ENCODE data around the gene LRRTM3. TPM values are rescaled to one million over a fixed set of nuclear protein-coding genes. Genes with fewer than 3 reads are reported as not detected.

LRRTM3 gene
- total RNA-seq, 2 donors from 2014 or later: 0.14 TPM; not detected in 1

DNA sequence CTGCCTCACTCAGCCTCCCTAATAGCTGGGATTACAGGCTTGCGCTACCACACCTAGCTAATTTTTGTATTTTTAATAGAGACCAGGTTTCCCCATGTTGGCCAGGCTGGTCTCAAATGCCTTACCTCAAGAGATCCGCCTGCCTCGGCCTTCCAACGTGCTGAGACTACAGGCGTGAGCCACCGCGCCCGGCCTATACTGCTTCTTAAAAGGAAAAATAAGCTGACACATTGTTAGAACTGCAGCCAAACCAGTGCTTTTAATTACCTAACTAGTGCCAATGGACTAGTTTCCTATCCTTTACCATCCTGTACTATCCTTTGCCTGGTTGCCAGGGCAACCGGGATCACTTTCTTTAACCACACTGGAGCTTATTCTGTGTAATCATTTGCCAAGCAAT lies 108.0 kb downstream of the LRRTM3 start:
- no peaks in the 10 kb centered on the region for H3K36me3 ChIP-seq
- ATAC-seq (ENCODE audit: insufficient number of reproducible peaks, low FRiP score, low read depth): no peak
- no peaks in the 10 kb centered on the region for H3K9me3 ChIP-seq
- TF ChIP-seq, protein P1, sequence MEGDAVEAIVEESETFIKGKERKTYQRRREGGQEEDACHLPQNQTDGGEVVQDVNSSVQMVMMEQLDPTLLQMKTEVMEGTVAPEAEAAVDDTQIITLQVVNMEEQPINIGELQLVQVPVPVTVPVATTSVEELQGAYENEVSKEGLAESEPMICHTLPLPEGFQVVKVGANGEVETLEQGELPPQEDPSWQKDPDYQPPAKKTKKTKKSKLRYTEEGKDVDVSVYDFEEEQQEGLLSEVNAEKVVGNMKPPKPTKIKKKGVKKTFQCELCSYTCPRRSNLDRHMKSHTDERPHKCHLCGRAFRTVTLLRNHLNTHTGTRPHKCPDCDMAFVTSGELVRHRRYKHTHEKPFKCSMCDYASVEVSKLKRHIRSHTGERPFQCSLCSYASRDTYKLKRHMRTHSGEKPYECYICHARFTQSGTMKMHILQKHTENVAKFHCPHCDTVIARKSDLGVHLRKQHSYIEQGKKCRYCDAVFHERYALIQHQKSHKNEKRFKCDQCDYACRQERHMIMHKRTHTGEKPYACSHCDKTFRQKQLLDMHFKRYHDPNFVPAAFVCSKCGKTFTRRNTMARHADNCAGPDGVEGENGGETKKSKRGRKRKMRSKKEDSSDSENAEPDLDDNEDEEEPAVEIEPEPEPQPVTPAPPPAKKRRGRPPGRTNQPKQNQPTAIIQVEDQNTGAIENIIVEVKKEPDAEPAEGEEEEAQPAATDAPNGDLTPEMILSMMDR (IDR thresholded peaks at IDR 0.05): no peak
- H3K4me3 ChIP-seq: no peak overlapping the region
- H3K27ac ChIP-seq: no peak overlapping the region
- no peak for DNase-seq (ENCODE audit: low spot score)
- no peaks in the 10 kb centered on the region for H3K4me1 ChIP-seq (ENCODE audit: control insufficient read depth in 1 of 2, low read depth in 2 of 2)
- no peaks in the 10 kb centered on the region for H3K27me3 ChIP-seq (replicated peaks; ENCODE audit: insufficient read depth)

DNA sequence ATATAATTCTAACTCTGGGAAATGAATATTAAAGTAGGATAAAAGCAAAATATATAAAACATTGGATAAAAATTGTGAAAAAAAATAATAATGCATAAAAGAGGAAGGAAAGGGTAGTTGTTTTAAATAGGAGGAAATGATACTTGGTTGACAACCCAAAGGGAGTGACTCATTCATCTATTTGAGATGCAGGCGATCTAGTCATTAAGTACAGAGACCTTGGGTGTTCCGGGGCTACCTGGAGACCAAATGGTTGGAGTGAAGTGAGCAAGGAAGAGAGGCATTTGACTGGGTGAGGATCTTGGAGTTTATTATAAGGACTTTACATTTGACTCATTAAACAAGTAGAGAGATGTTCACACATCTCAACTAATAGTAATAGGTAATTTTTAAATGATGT lies 111.0 kb downstream of the LRRTM3 start:
- DNase-seq (ENCODE audit: low spot score): no peak
- Histone ChIP-seq H3K4me3 (no peak overlapping the region), H3K27ac (no peak overlapping the region)

DNA sequence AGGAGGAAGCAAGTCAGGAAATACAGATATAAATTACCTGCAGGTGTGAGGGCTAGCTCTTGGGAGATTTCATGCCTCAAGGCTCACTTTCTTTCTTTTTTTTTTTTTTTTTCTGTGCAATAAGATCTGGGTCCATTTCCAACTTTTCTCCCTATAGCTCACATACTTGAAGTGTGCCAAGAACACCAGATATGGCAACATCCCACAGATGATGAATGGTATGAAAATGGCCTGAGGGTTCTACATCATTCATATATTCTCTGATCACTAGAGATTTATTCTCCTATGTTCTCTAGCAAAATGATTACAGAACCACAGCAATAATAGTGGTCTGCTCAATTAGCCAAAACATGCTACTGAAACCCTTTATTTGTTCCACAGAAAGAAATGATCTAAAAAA lies 117.2 kb downstream of the LRRTM3 start:
- H3K4me1 ChIP-seq (ENCODE audit: control insufficient read depth in 1 of 2, low read depth in 2 of 2): no peaks in the 10 kb centered on the region
- H3K27ac ChIP-seq: no peak overlapping the region
- H3K4me3 ChIP-seq: no peak overlapping the region
- DNase-seq (ENCODE audit: low spot score) (no peak), ATAC-seq (ENCODE audit: insufficient number of reproducible peaks, low FRiP score, low read depth) (no peak)
- no peaks in the 10 kb centered on the region for H3K27me3 ChIP-seq (replicated peaks; ENCODE audit: insufficient read depth)
- no peaks in the 10 kb centered on the region for H3K9me3 ChIP-seq
- no peaks in the 10 kb centered on the region for H3K36me3 ChIP-seq
- TF ChIP-seq, protein P1 (IDR thresholded peaks at IDR 0.05): no peak

More for the DNA sequence above, 111.0 kb downstream of the LRRTM3 start:
- Histone ChIP-seq H3K36me3 (no peaks in the 10 kb centered on the region), H3K9me3 (no peaks in the 10 kb centered on the region), H3K4me1 (ENCODE audit: control insufficient read depth in 1 of 2, low read depth in 2 of 2) (no peaks in the 10 kb centered on the region), H3K27me3 (replicated peaks; ENCODE audit: insufficient read depth) (no peaks in the 10 kb centered on the region)
- TF ChIP-seq, protein P1 (IDR thresholded peaks at IDR 0.05): no peak
- no peak for ATAC-seq (ENCODE audit: insufficient number of reproducible peaks, low FRiP score, low read depth)

DNA sequence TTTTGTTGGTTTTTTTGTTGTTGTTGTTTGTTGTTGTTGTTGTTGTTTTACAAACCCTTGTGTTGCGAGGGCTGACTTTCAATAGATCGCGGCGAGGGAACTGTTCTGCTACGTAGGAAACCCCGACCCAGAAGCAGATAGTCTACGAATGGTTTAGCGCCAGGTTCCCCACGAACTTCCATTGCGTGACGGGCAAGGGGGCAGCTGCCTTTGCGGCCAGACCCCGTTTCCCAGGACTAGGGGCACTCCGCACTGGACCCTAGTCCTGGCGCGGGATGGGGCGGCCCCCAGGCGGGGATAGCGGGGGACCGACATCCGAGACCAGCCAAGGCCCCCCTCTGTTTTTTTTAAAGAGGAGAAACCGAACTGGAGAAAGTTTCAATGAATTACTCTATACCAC lies 119.6 kb downstream of the LRRTM3 start:
- TF ChIP-seq, protein P1 (IDR thresholded peaks at IDR 0.05): no peak
- no peaks in the 10 kb centered on the region for H3K27me3 ChIP-seq (replicated peaks; ENCODE audit: insufficient read depth)
- no peak for ATAC-seq (ENCODE audit: insufficient number of reproducible peaks, low FRiP score, low read depth)
- no peak for DNase-seq (ENCODE audit: low spot score)
- no peaks in the 10 kb centered on the region for H3K9me3 ChIP-seq
- no peak overlapping the region for H3K4me3 ChIP-seq
- no peaks in the 10 kb centered on the region for H3K4me1 ChIP-seq (ENCODE audit: control insufficient read depth in 1 of 2, low read depth in 2 of 2)
- no peak overlapping the region for H3K27ac ChIP-seq
- no peaks in the 10 kb centered on the region for H3K36me3 ChIP-seq

DNA sequence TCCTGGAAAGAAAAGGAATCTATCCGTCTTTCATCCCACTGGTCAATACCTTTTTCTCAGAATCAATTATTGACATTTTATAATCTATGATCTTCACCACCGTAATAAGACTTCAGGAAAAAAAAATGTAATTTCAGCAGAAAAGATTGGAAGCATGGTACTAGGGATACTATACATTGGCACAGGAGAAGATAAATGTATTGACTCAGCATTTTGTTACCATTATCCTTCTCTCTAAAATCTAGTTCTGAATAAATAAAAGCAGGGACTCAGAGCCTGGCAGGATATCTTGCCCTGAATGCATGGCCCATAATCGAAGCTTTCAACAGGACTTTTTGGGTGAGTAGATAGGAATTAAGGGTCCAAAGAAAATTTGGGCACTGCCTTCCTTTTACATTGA lies 120.7 kb downstream of the LRRTM3 start:
- no peak overlapping the region for H3K4me3 ChIP-seq
- DNase-seq (ENCODE audit: low spot score): no peak
- ATAC-seq (ENCODE audit: insufficient number of reproducible peaks, low FRiP score, low read depth): no peak
- TF ChIP-seq, protein P1 (IDR thresholded peaks at IDR 0.05): no peak
- H3K4me1 ChIP-seq (ENCODE audit: control insufficient read depth in 1 of 2, low read depth in 2 of 2): no peaks in the 10 kb centered on the region
- H3K27ac ChIP-seq: no peak overlapping the region
- no peaks in the 10 kb centered on the region for H3K36me3 ChIP-seq
- H3K27me3 ChIP-seq (replicated peaks; ENCODE audit: insufficient read depth): no peaks in the 10 kb centered on the region
- H3K9me3 ChIP-seq: no peaks in the 10 kb centered on the region

Data from thoracic aorta (tissue), 2 donors.